Kidney tubule cell (primary cell): ENCODE measurements around the gene FCMR.

Experiments
- DNase-seq: peaks from one replicate; pipeline ENCODE4 v3.0.0-alpha.2; 2018; ENCODE audit warnings: low spot score

Gene FCMR

GRCh38 chr1:206923009-206923960 is 1.5 kb upstream of the FCMR start:
- no peak for DNase-seq

- no peak for DNase-seq
Measured at GRCh38 chr1:206922524-206922923, 783 bp upstream of the FCMR start.

GRCh38 chr1:206918076-206918475 is 3.7 kb downstream of the FCMR start:
- DNase-seq = no peak

- DNase-seq = no peak
Measured at GRCh38 chr1:206916000-206916709, 5.6 kb downstream of the FCMR start.

GRCh38 chr1:206915030-206915735 is 6.6 kb downstream of the FCMR start:
- DNase-seq = peak; percentile 45

- no peak for DNase-seq
Measured at GRCh38 chr1:206913766-206914537, 7.8 kb downstream of the FCMR start.

- DNase-seq = peak; percentile 81
Measured at GRCh38 chr1:206912445-206913095, 9.2 kb downstream of the FCMR start.

- peak; percentile 70 for DNase-seq
Measured at GRCh38 chr1:206911064-206911663, 10.6 kb downstream of the FCMR start.

GRCh38 chr1:206909883-206910318 is 11.8 kb downstream of the FCMR start:
- DNase-seq = no peak

GRCh38 chr1:206909161-206909882 is 12.4 kb downstream of the FCMR start:
- peak; percentile 74 for DNase-seq

GRCh38 chr1:206908038-206908437 is 13.7 kb downstream of the FCMR start:
- peak; percentile 56 for DNase-seq

- no peak for DNase-seq
Measured at GRCh38 chr1:206907304-206907991, 14.3 kb downstream of the FCMR start.

- peak; percentile 98 for DNase-seq
Measured at GRCh38 chr1:206905295-206906164, 16.2 kb downstream of the FCMR start.

- no peak for DNase-seq
Measured at GRCh38 chr1:206904423-206905142, 17.2 kb downstream of the FCMR start.

GRCh38 chr1:206903687-206904086 is 18.1 kb downstream of the FCMR start:
- no peak for DNase-seq

GRCh38 chr1:206902702-206903101 is 19.0 kb downstream of the FCMR start:
- no peak for DNase-seq

GRCh38 chr1:206901944-206902343 is 19.8 kb downstream of the FCMR start:
- DNase-seq = no peak

- no peak for DNase-seq
Measured at GRCh38 chr1:206900149-206900548, 21.6 kb downstream of the FCMR start.
